Endothelial cell of umbilical vein (primary cell): ENCODE measurements around the gene PPP1R12A. TPM values are rescaled to one million over a fixed set of nuclear protein-coding genes. Genes with fewer than 3 reads are reported as not detected.
A peak's percentile ranks its signal among the peaks of the same experiment; 100 is the strongest.

ENCODE experiments used
- Bru-seq: library from RNA; stranded (reverse); fragments of 400-500 nt; gene quantifications from one replicate; lab custom pipeline; 2021; lab: Mats Ljungman, UMichigan
- BruChase-seq, 2 experiments: library from RNA; stranded (reverse); fragments of 400-500 nt; gene quantifications; one replicate each; lab custom pipeline; 2021; lab: Mats Ljungman, UMichigan
- BruUV-seq: library from RNA; stranded (reverse); fragments of 400-500 nt; replicated peaks from 2 replicates; lab custom pipeline; 2021; lab: Mats Ljungman, UMichigan
- CTCF ChIA-PET: fragments of 300-600, 350-600 bp; sonication (Branson Sonifier 250); formaldehyde crosslinking; loops from one replicate; lab custom pipeline; 2021; ENCODE audit warnings: antibody characterized with exemption, inconsistent platforms; lab: Charles Lee
- POLR2A ChIA-PET: fragments of 300-600, 350-600 bp; sonication (Branson Sonifier 250); formaldehyde crosslinking; loops from one replicate; lab custom pipeline; 2021; ENCODE audit warnings: antibody characterized with exemption, inconsistent platforms; lab: Charles Lee
- DNase-seq: peaks from one replicate; pipeline ENCODE4 v3.0.0-alpha.2; 2011; ENCODE audit warnings: low read depth, low spot score
- FAIRE-seq: peaks from 2 replicates; lab custom pipeline; 2011; peaks lifted over from hg19 to GRCh38; lab: Jason Lieb, UNC
- H2AFZ ChIP-seq: 2 replicates; pipeline ENCODE4 v1.6.0; 2012; ENCODE audit warnings: low read depth, low read length, control low read depth, inconsistent platforms
- H3K27ac ChIP-seq: 2 replicates; pipeline ENCODE4 v1.5.1; 2011; ENCODE audit warnings: low read depth, mild to moderate bottlenecking, control low read depth, low read length, moderate library complexity; ENCODE audit not compliant: insufficient read depth
- H3K27me3 ChIP-seq, 2 experiments: 2 replicates each; pipeline versions ENCODE4 v1.6.0 to v1.6.1; 2011; ENCODE audit warnings: low read length in 2 of 2, mixed read lengths in 1 of 2; ENCODE audit not compliant: control insufficient read depth in 2 of 2, insufficient read depth in 2 of 2
- H3K36me3 ChIP-seq, 2 experiments: 2 replicates in 1 of 2; 3 replicates in 1 of 2; pipeline ENCODE4 v1.5.1; 2011; ENCODE audit warnings: low read length in 2 of 2, mild to moderate bottlenecking in 1 of 2, moderate library complexity in 1 of 2; ENCODE audit not compliant: control insufficient read depth in 2 of 2, insufficient read depth in 2 of 2; ENCODE audit errors: extremely low read depth in 1 of 2
- H3K4me1 ChIP-seq: 3 replicates; pipeline ENCODE4 v1.5.1; 2011; ENCODE audit warnings: mild to moderate bottlenecking, low read length; ENCODE audit not compliant: control insufficient read depth, insufficient read depth; ENCODE audit errors: extremely low read depth
- H3K4me2 ChIP-seq: 2 replicates; pipeline ENCODE4 v1.6.1; 2011; ENCODE audit warnings: low read length, control low read depth, mixed read lengths; ENCODE audit not compliant: insufficient read depth
- H3K4me3 ChIP-seq, 3 experiments: fragments of 200-600 bp in 1 of 3; sonication (generic), shearing (Covaris generic) in 1 of 3; replicated peaks in 1 of 3; 2 replicates each; pipeline ENCODE4 v1.5.1; 2011 to 2016; ENCODE audit warnings: control low read depth in 3 of 3, low read length in 3 of 3, mild to moderate bottlenecking in 2 of 3, inconsistent platforms in 1 of 3, low read depth in 1 of 3, moderate library complexity in 1 of 3; ENCODE audit not compliant: insufficient read depth in 1 of 3
- H3K79me2 ChIP-seq: 2 replicates; pipeline ENCODE4 v1.6.0; 2012; ENCODE audit warnings: low read length, inconsistent platforms; ENCODE audit not compliant: control insufficient read depth, insufficient read depth
- H3K9ac ChIP-seq: replicated peaks from 2 replicates; pipeline ENCODE3; 2011; ENCODE audit warnings: low read length, control low read depth; ENCODE audit not compliant: insufficient read depth; ENCODE audit errors: extremely low read depth
- H3K9me1 ChIP-seq: replicated peaks from 3 replicates; pipeline ENCODE4 v1.6.0; 2011; ENCODE audit warnings: mild to moderate bottlenecking, low read length; ENCODE audit not compliant: control insufficient read depth, insufficient read depth; ENCODE audit errors: extremely low read depth
- H3K9me3 ChIP-seq: replicated peaks from 2 replicates; pipeline ENCODE4 v1.5.1; 2012; ENCODE audit warnings: low read length, inconsistent platforms; ENCODE audit not compliant: control insufficient read depth, insufficient read depth
- H4K20me1 ChIP-seq: replicated peaks from 2 replicates; pipeline ENCODE3; 2011; ENCODE audit warnings: mild to moderate bottlenecking, low read length; ENCODE audit not compliant: control insufficient read depth, insufficient read depth; ENCODE audit errors: extremely low read depth
- CTCF ChIP-seq, 2 donors: IDR thresholded peaks; 1 replicate in 1 of 2; 2 replicates in 1 of 2; pipeline ENCODE4 v1.5.1; 2011; ENCODE audit warnings: low read length in 2 of 2, mild to moderate bottlenecking in 2 of 2, moderate library complexity in 2 of 2, control low read depth in 1 of 2, inconsistent platforms in 1 of 2, low read depth in 1 of 2; ENCODE audit not compliant: insufficient read depth in 1 of 2; ENCODE audit errors: extremely low read depth in 1 of 2
- EZH2 ChIP-seq: IDR thresholded peaks from 2 replicates; pipeline ENCODE4 v1.6.1; 2012; ENCODE audit warnings: borderline replicate concordance, low read depth, mild to moderate bottlenecking, moderate library complexity, low read length, inconsistent platforms; ENCODE audit not compliant: severe bottlenecking
- FOS ChIP-seq: IDR thresholded peaks from 2 replicates; pipeline ENCODE4 v1.6.1; 2011; ENCODE audit warnings: mild to moderate bottlenecking, low read length, moderate library complexity, borderline replicate concordance; ENCODE audit not compliant: insufficient read depth
- GATA2 ChIP-seq: IDR thresholded peaks from 2 replicates; pipeline ENCODE4 v1.7.0; 2011; ENCODE audit warnings: low read depth, mild to moderate bottlenecking, moderate library complexity, mixed read lengths, low read length; ENCODE audit not compliant: insufficient read length, insufficient read depth
- JUN ChIP-seq: IDR thresholded peaks from 2 replicates; pipeline ENCODE4 v1.6.1; 2011; ENCODE audit warnings: borderline replicate concordance, low read depth; ENCODE audit not compliant: insufficient read length, insufficient read depth
- MAX ChIP-seq: IDR thresholded peaks from 2 replicates; pipeline ENCODE4 v1.6.1; 2011; ENCODE audit not compliant: insufficient read depth, insufficient read length
- MYC ChIP-seq: IDR thresholded peaks from one replicate; pipeline ENCODE4 v1.6.1; 2011; ENCODE audit warnings: mild to moderate bottlenecking, low read depth, low read length
- POLR2A ChIP-seq: IDR thresholded peaks from 2 replicates; pipeline ENCODE4 v1.6.1; 2012; ENCODE audit warnings: low read depth, mild to moderate bottlenecking, control low read depth, low read length
- POLR2AphosphoS5 ChIP-seq: IDR thresholded peaks from 2 replicates; pipeline ENCODE4 v1.6.1; 2012; ENCODE audit warnings: low read depth, mild to moderate bottlenecking, control low read depth, low read length, moderate library complexity; ENCODE audit not compliant: insufficient read depth
- dilution Hi-C: fragments of 300-500 bp; cut with MboI; formaldehyde crosslinking; loops from one replicate; pipeline ENCODE4 v1.15.0; 2019; ENCODE audit warnings: low sequenced_read_pairs; ENCODE audit not compliant: extremely low pct_ligation_motif_present
- intact Hi-C: fragments of 100-400 bp; cut with micrococcal nuclease; formaldehyde crosslinking; loops from one replicate; pipeline ENCODE4 v1.10.0; 2022
- long read RNA-seq: library from polyadenylated mRNA; stranded (forward); transcript quantifications from one replicate; pipeline ENCODE4 v2.0.0, GENCODE V29; 2021
- polyA minus RNA-seq, 3 experiments: library from RNA; depleted of rRNA, polyadenylated mRNA; stranded (reverse); fragments of >200 nt; gene quantifications; 1 replicate in 1 of 3; 2 replicates in 2 of 3; pipeline ENCODE4 v1.2.3, GENCODE V29; 2011
- polyA plus RNA-seq, 4 experiments: library from polyadenylated mRNA; depleted of rRNA in 3 of 4; stranded (reverse) in 3 of 4; unstranded in 1 of 4; fragments of >200 nt; gene quantifications; 2 replicates each; pipeline versions ENCODE4 v1.2.1 to v1.2.3, GENCODE V29; 2011 to 2012; ENCODE audit warnings: missing spikeins in 1 of 4
- total RNA-seq: library from RNA; stranded (reverse); gene quantifications from 2 replicates; pipeline ENCODE4 v1.2.3, GENCODE V29; 2021

The PPP1R12A gene
- total RNA-seq: 83.9 and 86.8 TPM in 2 replicates
- 10.4 and 12.9 TPM in 2 replicates for polyA plus RNA-seq
- polyA plus RNA-seq (2011; cell fraction: cytosol; rRNA removed): 14.5 and 16.7 TPM in 2 replicates
- polyA plus RNA-seq (2011; cell fraction: nucleus; rRNA removed): 77.5 and 103 TPM in 2 replicates
- polyA plus RNA-seq (2012): 39.6 and 48.1 TPM in 2 replicates
- 94.7 and 113 TPM in 2 replicates for polyA minus RNA-seq
- polyA minus RNA-seq (2011; cell fraction: cytosol; rRNA and poly(A)+ RNA removed): 38.6 TPM
- 219 and 241 TPM in 2 replicates for polyA minus RNA-seq (2011; cell fraction: nucleus; rRNA and poly(A)+ RNA removed)
- Bru-seq, nascent RNA: percentile 95 among the genes with signal in this experiment
- BruChase-seq, experiment 1, labeled RNA remaining after a 6-hour chase: percentile 78 among the genes with signal in this experiment
- BruChase-seq, experiment 2, labeled RNA remaining after a 2-hour chase: percentile 85 among the genes with signal in this experiment
- long read RNA-seq, partial matches to known transcripts: 50 of 91 reads
- long read RNA-seq, other reads (novel, unspliced or antisense): 38 of 91 reads

DNA sequence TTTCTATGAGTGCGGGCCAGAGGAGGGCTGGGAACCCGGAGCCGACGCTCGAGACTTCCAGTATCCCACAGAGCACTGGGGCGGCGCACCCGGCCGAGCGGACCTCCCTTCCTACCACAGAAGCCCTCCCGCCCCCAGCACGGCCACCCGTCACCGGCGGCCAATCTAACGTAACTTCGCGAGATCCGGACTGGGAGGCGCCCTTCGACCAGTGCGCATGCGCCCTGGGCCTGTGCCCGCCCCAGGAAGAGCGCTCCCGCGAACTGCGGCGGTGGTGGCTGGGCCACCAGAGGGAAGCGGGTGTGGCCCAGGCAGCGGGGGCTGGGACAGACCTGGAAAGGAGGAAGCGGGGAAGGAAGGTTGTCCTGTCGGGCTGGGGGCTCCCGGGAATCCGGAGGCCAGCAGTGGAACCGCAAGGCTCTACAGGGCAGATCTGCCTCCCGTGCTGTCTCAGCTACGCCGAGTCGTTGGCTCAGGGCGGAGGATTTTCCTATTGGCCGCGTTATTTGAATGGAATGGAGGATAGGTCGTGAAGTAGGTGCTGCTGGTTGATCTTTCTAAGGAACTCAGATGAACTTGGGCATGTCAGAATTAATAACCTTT is at the start of gene PPP1R12A:
PPP1R12A (minus strand) TSS at position 77 of the 603 bp plus-strand sequence. CDS start 166 bp downstream, outside the sequence.
- POLR2A ChIA-PET: interaction anchor here (0.6 kb wide), 1 partner anchor 16 kb away, joined by 5 read pairs; no protein-coding TSS in a partner anchor
- Histone ChIP-seq H4K20me1 (peaks cover 9% of the 10 kb centered on the region), H3K9me1 (no peaks in the 10 kb centered on the region), H3K4me1 (peaks cover 22% of the 10 kb centered on the region), H3K27ac (peak within 1 kb of the TSS; percentile 82), H3K27me3 (no peaks in the 10 kb centered on the region), H3K4me2 (peak within 1 kb of the TSS; percentile 95), H3K79me2 (peaks cover 53% of the 10 kb centered on the region), H3K4me3 (peak within 1 kb of the TSS; percentile 69 to 97 (median 84)), H3K9ac (peak within 1 kb of the TSS; percentile 91), H3K36me3 (no peaks in the 10 kb centered on the region), H3K9me3 (no peaks in the 10 kb centered on the region), H2AFZ (peak within 1 kb of the TSS; percentile 75)
- DNase-seq (peak; percentile 99), FAIRE-seq (peak; percentile 91)
- CTCF ChIA-PET: interaction anchor here (1.1 to 2.9 kb wide), 3 partner anchors 10 to 252 kb away, joined by 3 to 14 read pairs (median 5); no protein-coding TSS in a partner anchor
- dilution Hi-C loops: no loop called here
- TF ChIP-seq POLR2A (peak; percentile 92), FOS (no peak), GATA2 (no peak), JUN (no peak), POLR2AphosphoS5 (peak; percentile 80), CTCF (IDR thresholded peaks at IDR 0.05; ENCODE audit: extremely low read depth in 1 of 2, insufficient read depth in 1 of 2, low read depth in 1 of 2, low read length in 2 of 2) (peak in 1 of 2 donors; percentile 14), MYC (no peak), EZH2 (no peak), MAX (no peak)
- intact Hi-C loops: loop anchor here (1.0 to 10.0 kb wide), 8 partner anchors 165 to 526 kb away; no protein-coding TSS in a partner anchor
- BruUV-seq: no TSS peak
